Thyroid gland (tissue), 4 donors: Measurements from ENCODE around the gene ANO2. TPM values are rescaled to one million over a fixed set of nuclear protein-coding genes. Genes with fewer than 3 reads are reported as not detected.

ENCODE experiments used
- DNase-seq, 2 donors: peaks; one replicate each; pipeline ENCODE4 v3.0.0-alpha.2; 2019
- H3K27ac ChIP-seq, 3 donors: fragments of 200-600 bp; sonication (generic); 1 replicate in 2 of 3; 2 replicates in 1 of 3; pipeline ENCODE4 v1.5.1; 2016 to 2019; ENCODE audit warnings: mild to moderate bottlenecking in 1 of 3, moderate library complexity in 1 of 3
- H3K27me3 ChIP-seq: fragments of 200-600 bp; sonication (generic); one replicate; pipeline ENCODE4 v1.5.1; 2019
- H3K36me3 ChIP-seq, 2 donors: fragments of 200-600 bp; sonication (generic); one replicate each; pipeline ENCODE4 v1.5.1; 2016 to 2019
- H3K4me1 ChIP-seq, 2 donors: fragments of 200-600 bp; sonication (generic); one replicate each; pipeline ENCODE4 v1.5.1; 2017 to 2019
- H3K4me3 ChIP-seq, 3 donors: fragments of 200-600 bp; sonication (generic); replicated peaks in 1 of 3; 1 replicate in 2 of 3; 2 replicates in 1 of 3; pipeline ENCODE4 v1.5.1; 2016; ENCODE audit warnings: mild to moderate bottlenecking in 1 of 3
- H3K9me3 ChIP-seq: fragments of 200-600 bp; sonication (generic); one replicate; pipeline ENCODE4 v1.5.1; 2017
- POLR2A ChIP-seq, 2 donors: fragments of 450-650 bp; IDR thresholded peaks; one replicate each; pipeline ENCODE4 v1.6.1; 2017; ENCODE audit warnings: antibody characterized with exemption in 2 of 2, mild to moderate bottlenecking in 2 of 2, moderate library complexity in 1 of 2
- WGBS, 2 donors: methylation state at CpG; one replicate each; pipeline ENCODE4 v1.1.5; 2017; 5-methylcytosine and 5-hydroxymethylcytosine counted together
- intact Hi-C: fragments of 100-400 bp; cut with DNase I; formaldehyde crosslinking; loops from one replicate; pipeline ENCODE4 v1.15.1; 2023
- total RNA-seq, 4 donors: library from RNA; depleted of rRNA; stranded (reverse); fragments of >200 nt; gene quantifications; one replicate each; pipeline ENCODE4 v1.2.3, GENCODE V29; 2016
- TF ChIP-seq, protein P1 (sequence below), 6 experiments: fragments of 200-600 bp in 3 of 6; fragments of 450-650 bp in 3 of 6; sonication (generic) in 3 of 6; IDR thresholded peaks; one replicate each; pipeline ENCODE4 v1.5.1; 2016 to 2019; ENCODE audit warnings: antibody characterized with exemption in 6 of 6, mild to moderate bottlenecking in 2 of 6, inconsistent platforms in 1 of 6, moderate library complexity in 1 of 6

The ANO2 gene
- total RNA-seq, 4 donors from 2014 or later, result 0.78 to 7.0 (median 2.2) TPM

DNA sequence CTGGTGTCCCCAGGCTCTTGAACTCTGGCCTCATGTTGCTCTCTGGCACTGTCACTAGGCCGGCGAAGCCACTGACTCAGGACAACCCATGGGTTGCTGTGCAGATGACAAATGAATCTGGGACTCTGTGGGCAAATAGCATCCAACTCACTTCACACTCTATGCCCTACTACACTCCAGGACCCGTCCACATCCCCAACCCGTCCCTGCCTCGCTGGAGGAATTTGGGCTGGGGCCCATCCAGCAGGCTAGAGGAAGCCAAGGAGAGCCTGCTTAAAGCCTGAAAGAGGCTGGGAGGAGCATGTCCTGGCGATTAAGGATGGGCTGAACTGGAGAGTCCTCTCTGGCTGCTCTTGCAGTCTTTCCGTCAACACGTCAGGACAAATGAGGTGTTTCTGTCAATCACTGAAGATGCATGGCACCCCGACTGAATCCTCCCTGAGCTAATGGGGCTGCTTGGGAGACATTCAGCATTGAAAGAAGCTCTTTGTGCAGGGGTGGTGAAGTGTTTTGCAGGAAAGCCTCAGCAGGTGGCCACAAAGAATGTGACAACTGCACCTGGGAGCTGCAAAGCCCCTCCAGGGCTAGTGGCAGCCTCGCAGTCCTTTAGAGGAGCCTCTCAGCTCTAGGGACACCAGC, 71.7 kb downstream of the ANO2 start:
- no peak for DNase-seq
- Histone ChIP-seq H3K9me3 (no peaks in the 10 kb centered on the region), H3K27ac (no peak overlapping the region), H3K27me3 (no peaks in the 10 kb centered on the region), H3K36me3 (no peaks in the 10 kb centered on the region), H3K4me1 (no peaks in the 10 kb centered on the region), H3K4me3 (no peak overlapping the region)
- intact Hi-C loops, result no loop called here
- 56 to 59% methylated on average over 10 of the region's 10 CpGs for WGBS, 2 donors
- TF ChIP-seq, protein P1, sequence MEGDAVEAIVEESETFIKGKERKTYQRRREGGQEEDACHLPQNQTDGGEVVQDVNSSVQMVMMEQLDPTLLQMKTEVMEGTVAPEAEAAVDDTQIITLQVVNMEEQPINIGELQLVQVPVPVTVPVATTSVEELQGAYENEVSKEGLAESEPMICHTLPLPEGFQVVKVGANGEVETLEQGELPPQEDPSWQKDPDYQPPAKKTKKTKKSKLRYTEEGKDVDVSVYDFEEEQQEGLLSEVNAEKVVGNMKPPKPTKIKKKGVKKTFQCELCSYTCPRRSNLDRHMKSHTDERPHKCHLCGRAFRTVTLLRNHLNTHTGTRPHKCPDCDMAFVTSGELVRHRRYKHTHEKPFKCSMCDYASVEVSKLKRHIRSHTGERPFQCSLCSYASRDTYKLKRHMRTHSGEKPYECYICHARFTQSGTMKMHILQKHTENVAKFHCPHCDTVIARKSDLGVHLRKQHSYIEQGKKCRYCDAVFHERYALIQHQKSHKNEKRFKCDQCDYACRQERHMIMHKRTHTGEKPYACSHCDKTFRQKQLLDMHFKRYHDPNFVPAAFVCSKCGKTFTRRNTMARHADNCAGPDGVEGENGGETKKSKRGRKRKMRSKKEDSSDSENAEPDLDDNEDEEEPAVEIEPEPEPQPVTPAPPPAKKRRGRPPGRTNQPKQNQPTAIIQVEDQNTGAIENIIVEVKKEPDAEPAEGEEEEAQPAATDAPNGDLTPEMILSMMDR (IDR thresholded peaks at IDR 0.05), result no peak
- TF ChIP-seq POLR2A (IDR thresholded peaks at IDR 0.05), result no peak

DNA sequence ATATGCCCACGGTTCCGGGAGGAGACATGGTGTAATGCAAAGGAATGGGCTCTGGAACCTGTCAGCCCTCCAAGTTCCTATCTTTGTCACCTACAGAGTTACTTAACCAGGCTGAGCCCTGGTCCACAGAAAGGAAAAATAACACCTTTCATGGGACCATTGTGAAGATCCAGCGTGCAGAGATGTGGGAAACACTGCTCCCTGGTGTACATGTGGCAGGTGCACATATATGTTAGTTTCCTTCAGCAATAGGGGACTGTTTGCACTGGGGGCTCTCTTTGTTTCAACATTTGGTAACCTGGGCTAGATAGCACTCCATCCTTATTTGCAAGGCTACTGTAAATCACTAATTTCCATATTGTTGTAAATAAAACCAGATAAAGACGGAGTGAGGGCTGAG, 72.3 kb downstream of the ANO2 start:
- DNase-seq, result no peak
- Histone ChIP-seq H3K4me3 (no peak overlapping the region), H3K27ac (no peak overlapping the region), H3K4me1 (no peaks in the 10 kb centered on the region), H3K27me3 (no peaks in the 10 kb centered on the region), H3K9me3 (no peaks in the 10 kb centered on the region), H3K36me3 (no peaks in the 10 kb centered on the region)
- 77 to 83% methylated on average over 4 of the region's 4 CpGs for WGBS, 2 donors
- intact Hi-C loops, result no loop called here
- TF ChIP-seq POLR2A (IDR thresholded peaks at IDR 0.05), result no peak
- TF ChIP-seq, protein P1 (IDR thresholded peaks at IDR 0.05), result peak in 1 of 6 experiments; percentile 6

DNA sequence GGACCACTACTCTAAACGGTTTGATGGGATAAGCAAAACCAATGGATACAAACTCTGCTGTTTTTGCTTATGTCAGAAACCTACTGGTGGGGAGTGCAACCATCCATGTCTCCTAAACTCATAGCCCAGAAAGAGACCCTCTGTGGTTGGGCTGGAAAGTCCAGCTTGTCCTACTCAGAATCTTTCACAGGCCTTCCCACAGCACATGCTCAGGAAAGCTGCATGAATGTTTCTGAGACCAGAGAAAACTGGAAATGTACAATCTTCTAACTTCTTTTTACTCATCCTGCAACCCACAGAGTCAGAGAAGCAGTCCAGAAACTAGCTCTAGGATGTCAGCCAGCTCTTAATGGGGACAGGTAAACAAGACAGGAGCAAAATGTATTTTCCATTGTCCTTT, 73.3 kb downstream of the ANO2 start:
- Histone ChIP-seq H3K4me1 (no peaks in the 10 kb centered on the region), H3K4me3 (no peak overlapping the region), H3K27ac (no peak overlapping the region), H3K9me3 (no peaks in the 10 kb centered on the region), H3K27me3 (no peaks in the 10 kb centered on the region), H3K36me3 (no peaks in the 10 kb centered on the region)
- WGBS, 2 donors, result 54 to 67% methylated on average over 1 of the region's 1 CpG
- no peak for DNase-seq
- TF ChIP-seq, protein P1 (IDR thresholded peaks at IDR 0.05), result no peak
- no peak for TF ChIP-seq POLR2A (IDR thresholded peaks at IDR 0.05)
- intact Hi-C loops, result no loop called here

DNA sequence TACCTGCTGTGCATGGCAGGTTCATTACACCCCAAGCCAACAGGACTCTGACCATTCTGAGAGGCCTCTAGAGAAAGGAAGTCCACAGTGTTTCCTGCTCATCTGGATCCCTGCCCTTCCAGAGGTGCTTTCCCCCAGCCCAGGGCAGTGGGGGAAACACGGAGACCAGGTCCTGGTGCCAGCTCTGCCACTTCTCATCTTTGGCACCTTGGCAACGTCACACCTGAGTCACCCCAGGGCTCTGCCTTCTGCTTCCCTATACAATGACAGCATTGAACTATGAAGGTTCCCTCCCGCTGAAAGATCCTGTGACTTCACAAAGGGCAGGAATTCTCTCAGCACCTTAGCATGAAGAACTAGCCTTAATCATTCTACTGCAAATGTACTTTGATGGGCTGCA, 74.9 kb downstream of the ANO2 start:
- Histone ChIP-seq H3K27me3 (no peaks in the 10 kb centered on the region), H3K36me3 (no peaks in the 10 kb centered on the region), H3K4me1 (no peaks in the 10 kb centered on the region), H3K4me3 (no peak overlapping the region), H3K27ac (no peak overlapping the region), H3K9me3 (no peaks in the 10 kb centered on the region)
- DNase-seq, result no peak
- TF ChIP-seq, protein P1 (IDR thresholded peaks at IDR 0.05), result no peak
- TF ChIP-seq POLR2A (IDR thresholded peaks at IDR 0.05), result no peak
- intact Hi-C loops, result no loop called here
- 61 to 65% methylated on average over 2 to 3 of the region's 3 CpGs for WGBS, 2 donors

DNA sequence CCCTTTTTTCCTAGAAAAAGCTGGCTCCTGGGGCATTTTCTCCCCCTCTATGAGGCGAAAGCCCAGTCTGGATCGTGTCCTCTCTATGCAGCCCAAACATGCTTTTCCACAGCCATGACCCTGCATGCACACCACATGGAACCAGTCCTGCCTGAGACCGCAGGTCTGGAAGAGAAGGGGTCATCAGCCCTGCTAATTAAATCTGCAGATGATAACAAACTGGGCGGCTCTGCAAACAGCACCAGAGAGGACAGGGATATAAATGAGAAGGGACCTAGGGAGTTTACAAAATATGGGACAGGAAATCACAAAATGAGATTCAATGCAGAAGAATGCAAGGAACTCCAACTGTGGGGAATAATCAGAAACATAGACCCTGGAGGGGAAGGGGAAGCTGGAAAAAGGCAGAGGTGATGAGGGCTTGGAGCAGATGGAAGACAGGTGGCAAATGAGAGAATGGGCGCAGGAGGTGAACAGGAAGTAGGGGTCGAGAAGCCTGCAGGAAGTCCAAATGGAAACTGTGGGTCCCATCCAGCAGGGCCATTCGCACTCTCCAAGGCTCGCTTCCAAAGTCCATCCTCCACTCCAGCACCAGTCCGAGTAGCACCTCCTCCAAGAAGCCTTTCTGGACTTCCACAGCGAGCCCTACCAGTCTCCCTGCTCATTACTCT, 76.3 kb downstream of the ANO2 start:
- 79 to 80% methylated on average over 10 of the region's 10 CpGs for WGBS, 2 donors
- Histone ChIP-seq H3K4me3 (no peak overlapping the region), H3K27ac (no peak overlapping the region), H3K36me3 (no peaks in the 10 kb centered on the region), H3K4me1 (no peaks in the 10 kb centered on the region), H3K9me3 (no peaks in the 10 kb centered on the region), H3K27me3 (no peaks in the 10 kb centered on the region)
- intact Hi-C loops, result no loop called here
- TF ChIP-seq POLR2A (IDR thresholded peaks at IDR 0.05), result no peak
- TF ChIP-seq, protein P1 (IDR thresholded peaks at IDR 0.05), result no peak
- DNase-seq, result peak in 1 of 2 donors; percentile 2
